ENCODE data around the gene MERTK.

DNA sequence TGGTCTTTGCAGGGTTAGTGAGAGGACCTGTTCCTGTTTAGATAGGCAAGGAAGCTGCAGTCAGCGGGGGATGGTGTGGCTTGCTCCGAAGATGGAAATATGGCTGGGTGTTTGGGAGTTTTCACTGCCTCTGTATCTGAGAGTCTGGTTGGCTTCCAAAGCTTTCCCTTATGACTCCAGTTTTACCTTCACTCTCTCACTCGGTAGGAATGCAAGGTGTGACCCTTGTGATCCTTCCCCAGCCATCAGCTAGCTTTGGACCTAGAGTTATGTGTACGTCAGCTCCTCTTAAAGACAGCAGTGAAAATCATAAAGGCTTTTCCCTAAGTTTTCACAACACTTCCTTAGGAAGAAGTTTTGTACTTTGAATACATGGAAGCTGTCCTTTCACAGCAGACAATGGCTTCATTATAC lies 121.2 kb downstream of the MERTK start:
- TF ChIP-seq, protein P1, sequence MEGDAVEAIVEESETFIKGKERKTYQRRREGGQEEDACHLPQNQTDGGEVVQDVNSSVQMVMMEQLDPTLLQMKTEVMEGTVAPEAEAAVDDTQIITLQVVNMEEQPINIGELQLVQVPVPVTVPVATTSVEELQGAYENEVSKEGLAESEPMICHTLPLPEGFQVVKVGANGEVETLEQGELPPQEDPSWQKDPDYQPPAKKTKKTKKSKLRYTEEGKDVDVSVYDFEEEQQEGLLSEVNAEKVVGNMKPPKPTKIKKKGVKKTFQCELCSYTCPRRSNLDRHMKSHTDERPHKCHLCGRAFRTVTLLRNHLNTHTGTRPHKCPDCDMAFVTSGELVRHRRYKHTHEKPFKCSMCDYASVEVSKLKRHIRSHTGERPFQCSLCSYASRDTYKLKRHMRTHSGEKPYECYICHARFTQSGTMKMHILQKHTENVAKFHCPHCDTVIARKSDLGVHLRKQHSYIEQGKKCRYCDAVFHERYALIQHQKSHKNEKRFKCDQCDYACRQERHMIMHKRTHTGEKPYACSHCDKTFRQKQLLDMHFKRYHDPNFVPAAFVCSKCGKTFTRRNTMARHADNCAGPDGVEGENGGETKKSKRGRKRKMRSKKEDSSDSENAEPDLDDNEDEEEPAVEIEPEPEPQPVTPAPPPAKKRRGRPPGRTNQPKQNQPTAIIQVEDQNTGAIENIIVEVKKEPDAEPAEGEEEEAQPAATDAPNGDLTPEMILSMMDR (conservative IDR thresholded peaks at IDR 0.05; ENCODE audit: low read depth, low read length): no peak
- no peak for TF ChIP-seq EZH2 (IDR thresholded peaks at IDR 0.05; ENCODE audit: borderline replicate concordance, low read depth, low read length, poor library complexity, severe bottlenecking)

Measured in A673 (cell line).